NCI-H2227 treated with DMSO at 0.1 percent for 48 hours (cell line): ENCODE data around the gene FGF10.

Experiments used
- DNase-seq: peaks from one replicate; lab custom pipeline; 2025; lab: John Stamatoyannopoulos, UW

The FGF10 gene

GRCh38 chr5:44389090-44389822 is at the start of gene FGF10:
FGF10 (minus strand) TSS chr5:44389420; CDS start chr5:44388682, 738 bp downstream.
- no peak for DNase-seq

DNA sequence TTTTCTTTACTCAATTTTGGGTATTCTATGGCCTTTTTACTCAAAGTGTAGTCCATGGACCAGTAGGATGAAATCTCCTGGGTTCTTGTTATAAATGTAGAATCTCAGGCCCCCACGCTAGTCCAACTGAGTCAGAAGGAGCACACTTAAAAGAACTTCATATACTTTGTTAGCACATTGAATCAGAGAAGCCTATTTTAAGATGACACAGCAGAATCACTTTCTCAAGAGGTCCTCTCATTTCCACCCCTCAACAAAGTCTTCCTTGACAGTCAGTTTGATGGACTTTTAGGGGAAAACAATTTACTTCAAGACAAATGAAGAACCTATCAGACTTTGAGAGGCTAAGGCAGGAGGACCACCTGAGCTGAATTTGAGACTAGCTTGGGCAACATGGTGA is 37.7 kb upstream of the FGF10 start:
- no peak for DNase-seq

DNA sequence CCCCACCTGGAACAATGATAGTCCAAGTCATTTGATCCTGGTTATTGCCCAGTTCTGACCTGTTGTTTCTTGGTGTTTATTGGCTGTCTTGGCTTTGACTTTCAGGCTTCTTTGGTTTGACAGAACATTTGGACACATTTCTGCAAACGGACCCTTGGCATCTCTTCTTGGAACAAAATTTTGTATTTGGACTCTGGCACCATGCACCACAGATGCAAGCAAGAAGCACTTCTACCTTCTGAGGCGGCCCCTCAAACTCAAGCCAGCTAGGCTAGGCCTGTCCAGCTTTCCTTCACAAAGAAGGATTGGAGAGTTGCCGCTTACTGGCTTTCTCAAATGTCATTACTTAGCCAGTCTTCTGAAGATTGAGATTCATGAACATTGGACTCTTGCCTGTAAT is 23.1 kb upstream of the FGF10 start:
- no peak for DNase-seq

GRCh38 chr5:44402084-44402483 is 12.9 kb upstream of the FGF10 start:
- DNase-seq, result no peak

GRCh38 chr5:44401611-44402010 is 12.4 kb upstream of the FGF10 start:
- no peak for DNase-seq

GRCh38 chr5:44398382-44398781 is 9.2 kb upstream of the FGF10 start:
- DNase-seq, result no peak

DNA sequence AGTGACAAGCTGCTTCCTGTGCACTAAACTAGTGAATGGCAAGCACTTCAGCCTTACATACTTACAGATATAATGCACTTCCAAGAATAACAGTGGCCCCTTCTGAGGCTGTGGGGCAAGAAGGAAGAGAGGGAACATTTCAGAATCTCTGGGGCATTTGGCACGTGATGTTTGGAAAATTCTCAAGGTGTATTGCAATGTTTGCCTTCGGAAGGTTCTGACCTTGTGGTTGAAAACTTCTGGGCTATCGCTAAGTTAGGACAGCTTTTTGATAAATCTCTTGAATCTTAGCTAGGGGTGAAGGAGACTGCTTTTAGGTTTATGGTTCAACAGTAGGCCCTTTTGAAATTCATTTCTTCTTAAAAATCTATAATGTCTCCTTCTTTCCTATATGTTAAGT is 7.1 kb upstream of the FGF10 start:
- DNase-seq, result no peak

- no peak for DNase-seq
Observed at GRCh38 chr5:44390351-44390750, 1.1 kb upstream of the FGF10 start.

DNA sequence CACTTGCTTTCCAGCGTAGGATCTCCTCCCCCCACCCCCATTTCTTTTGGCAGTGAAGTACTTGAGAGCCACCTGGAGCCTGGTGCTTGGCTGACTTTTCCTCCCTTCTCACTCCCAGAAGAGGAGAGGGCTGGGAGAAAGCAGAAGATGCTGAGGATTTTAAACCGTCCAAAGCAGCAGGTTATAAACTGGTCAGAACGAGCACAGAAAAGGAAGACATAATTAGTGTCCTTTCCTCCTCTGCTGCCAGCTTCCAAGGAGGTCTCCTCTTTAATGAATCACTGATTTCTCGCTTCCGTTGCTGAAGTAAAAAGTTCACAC is 563 bp upstream of the FGF10 start:
- DNase-seq, result no peak

DNA sequence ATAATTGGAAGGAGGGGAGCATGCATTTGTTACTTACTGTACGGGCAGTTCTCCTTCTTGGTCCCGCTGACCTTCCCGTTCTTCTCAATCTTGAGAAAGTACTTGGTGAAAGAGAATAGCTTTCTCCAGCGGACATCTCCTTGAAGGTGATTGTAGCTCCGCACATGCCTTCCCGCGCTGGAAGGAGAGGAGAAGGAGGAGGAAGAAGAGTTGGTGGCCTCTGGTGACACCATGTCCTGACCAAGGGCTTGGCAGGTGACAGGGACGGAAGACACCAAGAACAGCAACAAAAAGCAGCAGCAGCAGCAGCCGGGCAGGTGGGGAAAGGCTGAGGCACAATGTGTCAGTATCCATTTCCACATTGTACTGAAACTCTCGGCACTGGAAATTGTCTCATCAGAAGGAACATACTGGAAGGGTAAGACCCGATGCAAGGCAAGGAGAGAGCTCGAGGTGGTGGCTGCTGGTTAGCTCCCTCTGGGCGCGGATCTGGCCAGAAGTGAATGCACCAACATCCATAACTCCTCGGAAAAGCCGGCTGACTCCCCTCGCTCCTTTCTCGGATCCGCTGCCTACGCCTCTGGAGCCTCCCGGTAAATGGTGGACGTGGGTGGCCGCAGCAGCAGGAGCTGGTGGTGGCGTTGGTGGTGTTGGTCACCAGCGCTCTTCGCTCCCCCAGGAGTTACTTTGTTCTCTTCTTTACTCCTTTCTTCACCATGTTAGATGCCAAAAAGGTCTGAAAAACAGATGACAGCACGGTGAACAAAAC is 715 bp downstream of the FGF10 start:
- DNase-seq, result no peak

GRCh38 chr5:44387921-44388320 is 1.3 kb downstream of the FGF10 start:
- DNase-seq, result no peak

DNA sequence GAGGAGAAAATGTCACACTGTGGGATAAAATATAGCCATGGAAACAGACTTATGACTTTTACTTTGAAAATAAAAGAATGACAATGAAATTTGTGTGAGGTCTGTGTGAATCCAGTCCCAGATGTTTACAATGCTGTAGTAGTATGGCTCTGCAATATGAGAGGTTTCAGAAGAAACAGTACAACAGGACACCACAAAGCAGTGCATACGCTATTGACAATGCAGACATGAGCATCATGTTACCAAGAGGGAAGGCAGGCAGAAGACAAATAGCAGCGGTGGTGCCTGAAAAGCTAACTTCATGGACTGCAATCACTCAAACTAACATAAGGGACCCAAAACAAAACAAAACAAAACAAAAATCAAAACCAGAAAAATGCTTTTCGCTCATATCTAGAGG is 1.8 kb downstream of the FGF10 start:
- no peak for DNase-seq

DNA sequence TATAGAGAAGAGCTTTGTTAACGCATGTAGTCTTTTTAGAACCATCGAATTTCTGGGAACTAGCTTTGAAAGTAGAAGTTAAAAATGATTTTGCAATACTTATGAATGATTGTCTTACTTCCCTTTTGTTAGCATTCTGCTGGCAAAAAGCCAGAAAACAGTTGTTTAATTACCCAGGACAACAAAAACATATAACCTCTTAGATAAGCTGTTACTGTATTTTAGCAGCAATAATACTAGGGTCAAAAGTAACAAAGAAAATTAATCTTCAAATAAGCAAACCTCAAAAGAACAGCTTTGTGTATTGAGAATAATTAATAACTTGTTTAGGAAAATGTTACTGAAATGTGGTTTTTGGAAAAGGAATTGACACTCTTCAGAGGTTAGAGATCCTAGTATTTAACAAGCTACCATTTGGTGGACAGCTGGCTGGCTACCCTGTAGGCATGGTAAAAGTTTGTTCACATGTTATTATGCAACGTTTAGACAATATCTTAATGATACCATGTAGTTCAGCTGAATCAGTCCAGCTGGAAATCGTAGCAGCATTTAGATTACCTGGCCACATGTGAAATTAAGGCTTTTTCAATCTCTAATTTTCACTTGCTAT is 3.8 kb downstream of the FGF10 start:
- no peak for DNase-seq

DNA sequence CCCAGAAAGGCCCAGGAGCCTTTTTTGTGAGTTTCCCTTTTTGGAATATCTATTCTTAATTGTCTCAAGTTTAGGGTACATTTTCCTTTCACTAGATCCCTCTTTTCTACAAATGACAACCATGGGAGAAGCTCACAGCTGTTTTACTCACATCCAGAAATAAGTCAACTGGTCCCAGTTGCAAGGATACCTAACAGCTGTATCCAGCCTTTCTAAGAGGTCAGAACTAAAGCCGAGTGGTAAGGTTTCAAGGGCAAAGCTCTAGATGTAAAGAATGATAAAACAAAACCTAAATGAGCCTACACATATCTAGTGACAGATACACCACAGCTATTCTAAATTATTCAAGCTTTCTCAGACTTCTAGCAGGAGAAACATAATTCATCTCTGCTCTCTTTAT is 4.4 kb downstream of the FGF10 start:
- DNase-seq, result no peak

- no peak for DNase-seq
Observed at GRCh38 chr5:44382894-44383293, 6.3 kb downstream of the FGF10 start.

DNA sequence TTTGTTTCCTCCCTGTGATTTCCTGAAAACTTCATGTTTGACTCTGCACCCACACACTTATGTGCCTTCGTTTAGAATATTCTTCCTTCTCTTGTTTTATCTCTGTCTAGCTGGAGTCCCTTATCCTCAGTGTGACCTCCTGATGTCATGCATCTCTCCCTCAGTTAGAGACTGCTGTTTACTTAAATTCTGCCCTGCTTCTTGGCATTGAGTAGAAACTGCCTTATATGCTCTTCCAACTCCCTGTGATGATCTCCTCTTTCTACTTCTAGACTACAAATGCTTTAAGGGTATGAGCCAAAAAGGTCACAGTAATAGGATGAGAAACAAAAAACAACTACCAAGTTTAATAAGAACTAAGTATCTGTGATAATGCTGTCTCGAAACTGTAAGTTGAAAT is 12.2 kb downstream of the FGF10 start:
- DNase-seq, result no peak

DNA sequence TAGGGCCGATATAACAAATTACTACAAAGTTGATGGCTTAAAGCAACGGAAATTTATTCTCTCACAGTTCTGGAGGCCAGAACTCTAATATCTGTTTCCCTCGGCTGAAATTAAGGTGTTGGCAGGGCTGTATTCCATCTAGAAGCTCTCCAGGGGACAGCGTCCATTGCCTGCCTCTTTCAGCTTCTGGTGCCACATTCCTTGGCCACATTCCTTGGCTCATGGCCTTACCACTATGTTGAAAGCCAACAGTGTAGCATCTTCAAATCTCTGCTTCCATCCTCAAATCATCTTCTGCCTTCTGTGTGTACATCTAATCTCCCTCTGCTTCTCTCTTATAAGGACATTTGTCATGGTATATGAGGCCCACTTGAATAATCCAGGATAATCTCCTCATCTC is 17.2 kb downstream of the FGF10 start:
- no peak for DNase-seq

DNA sequence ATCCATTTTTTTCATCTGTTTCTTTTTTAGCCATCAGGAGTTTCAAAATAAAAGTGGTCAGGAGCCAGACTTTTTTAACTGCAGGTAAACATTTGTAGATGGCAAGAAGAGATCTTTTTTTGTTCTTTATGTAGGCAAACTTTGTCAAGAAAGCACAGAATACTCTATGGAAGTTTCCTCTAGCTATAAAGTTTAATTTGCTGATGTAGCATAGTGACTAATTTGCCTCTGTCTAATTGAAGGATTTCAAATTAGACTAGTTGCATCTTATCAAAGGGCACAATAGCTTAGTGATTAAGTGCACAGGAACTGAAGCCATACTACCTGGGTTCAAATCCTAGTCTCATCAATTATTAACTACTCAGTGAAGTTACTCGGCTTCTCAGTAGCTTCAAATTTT is 22.0 kb downstream of the FGF10 start:
- DNase-seq, result no peak

DNA sequence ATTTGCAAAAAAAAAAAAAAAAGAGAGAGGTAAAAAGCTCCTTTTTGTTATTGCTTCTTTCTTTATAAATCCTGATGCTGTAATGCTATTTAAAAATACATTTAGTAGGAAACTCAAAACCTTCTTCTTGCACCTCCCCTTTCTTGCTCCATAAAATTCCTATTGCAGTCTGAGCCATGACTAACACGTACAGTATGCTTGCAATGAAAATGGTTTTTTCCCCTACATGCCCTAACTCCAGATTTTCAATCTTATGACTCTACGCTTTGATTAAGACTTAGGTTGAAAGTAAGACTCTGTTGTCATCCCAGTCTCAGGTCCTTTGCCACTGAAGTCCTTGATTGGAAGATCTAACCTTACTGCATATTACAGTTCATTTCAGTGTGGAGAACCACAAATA is 23.9 kb downstream of the FGF10 start:
- no peak for DNase-seq

DNA sequence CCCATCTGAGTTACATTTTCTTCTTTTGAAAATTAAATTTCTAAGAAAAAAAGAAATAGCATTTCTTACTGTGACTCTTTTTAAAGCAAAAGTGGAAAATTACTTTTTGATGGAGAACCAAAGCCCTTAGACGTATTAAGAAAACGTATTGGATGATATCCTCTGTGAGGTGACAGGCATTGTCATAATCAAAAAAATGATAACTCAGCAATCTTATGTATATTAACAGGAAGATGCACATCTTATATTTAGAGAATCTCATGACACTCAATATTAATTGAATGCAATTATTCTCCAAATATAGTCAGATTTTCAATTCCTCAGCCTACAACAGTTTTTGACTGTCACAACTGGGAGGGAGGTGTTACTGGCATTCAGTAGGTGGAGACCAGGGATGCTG is 25.1 kb downstream of the FGF10 start:
- no peak for DNase-seq

GRCh38 chr5:44361342-44362001 is 27.7 kb downstream of the FGF10 start:
- no peak for DNase-seq

DNA sequence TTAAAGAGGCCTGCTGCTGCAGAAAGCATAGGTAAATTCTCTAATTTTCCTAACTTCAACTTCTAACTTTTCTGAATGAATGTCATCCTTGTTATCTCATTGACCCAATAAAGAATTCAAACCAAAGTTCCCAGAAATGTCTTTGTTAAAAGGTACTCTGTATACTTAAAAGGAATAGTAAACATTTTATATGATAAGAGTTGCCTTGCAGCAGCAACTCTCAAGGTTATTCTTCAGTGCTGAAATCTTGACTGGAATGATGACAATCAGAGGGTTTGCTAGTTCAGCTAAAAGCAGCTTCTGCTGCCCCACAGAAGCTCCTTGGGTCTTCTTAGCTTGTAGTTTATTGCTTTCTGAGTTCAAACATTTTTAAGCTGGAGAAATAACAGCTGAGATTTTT is 28.3 kb downstream of the FGF10 start:
- no peak for DNase-seq

GRCh38 chr5:44358421-44358820 is 30.8 kb downstream of the FGF10 start:
- DNase-seq, result no peak
